NCI-H1436 (cell line): ENCODE measurements around the gene TMEM121.

Experiments
- DNase-seq: peaks from one replicate; lab custom pipeline; 2025; lab: John Stamatoyannopoulos, UW

Gene TMEM121

GRCh38 chr14:105498430-105499255 lies 27.7 kb upstream of the TMEM121 start:
- no peak for DNase-seq

- DNase-seq: no peak
Measured at GRCh38 chr14:105499256-105500035, 26.9 kb upstream of the TMEM121 start.

GRCh38 chr14:105500036-105500725 lies 26.2 kb upstream of the TMEM121 start:
- DNase-seq: no peak

- no peak for DNase-seq
Measured at GRCh38 chr14:105500726-105501101, 25.7 kb upstream of the TMEM121 start.

GRCh38 chr14:105501504-105502291 lies 24.7 kb upstream of the TMEM121 start:
- DNase-seq: no peak

GRCh38 chr14:105502446-105503295 lies 23.7 kb upstream of the TMEM121 start:
- DNase-seq: no peak

GRCh38 chr14:105503296-105503640 lies 23.1 kb upstream of the TMEM121 start:
- DNase-seq: no peak

- DNase-seq: no peak
Measured at GRCh38 chr14:105503935-105504692, 22.3 kb upstream of the TMEM121 start.

GRCh38 chr14:105505101-105505500 lies 21.3 kb upstream of the TMEM121 start:
- no peak for DNase-seq

GRCh38 chr14:105507247-105507646 lies 19.1 kb upstream of the TMEM121 start:
- no peak for DNase-seq

GRCh38 chr14:105508069-105508468 lies 18.3 kb upstream of the TMEM121 start:
- no peak for DNase-seq

GRCh38 chr14:105508601-105509000 lies 17.8 kb upstream of the TMEM121 start:
- no peak for DNase-seq

GRCh38 chr14:105517096-105517495 lies 9.3 kb upstream of the TMEM121 start:
- no peak for DNase-seq

GRCh38 chr14:105519946-105520698 lies 6.3 kb upstream of the TMEM121 start:
- DNase-seq: no peak

GRCh38 chr14:105525326-105525725 lies 1.1 kb upstream of the TMEM121 start:
- DNase-seq: no peak

GRCh38 chr14:105526776-105527380 lies 495 bp downstream of the TMEM121 start:
- no peak for DNase-seq

- DNase-seq: no peak
Measured at GRCh38 chr14:105527381-105527825, 1.0 kb downstream of the TMEM121 start.

- peak; percentile 72 for DNase-seq
Measured at GRCh38 chr14:105527826-105528585, 1.6 kb downstream of the TMEM121 start.
